SK-N-SH treated with all-trans-retinoic acid at 6 μM for 48 hours (cell line): Measurements from ENCODE around the gene MBNL3.

Source experiments
- BACH2 ChIP-seq: fragments of 250-450 bp; sonication (Bioruptor Pico); IDR thresholded peaks from 2 replicates; pipeline ENCODE4 v1.9.0; 2021; ENCODE audit warnings: mild to moderate bottlenecking, borderline replicate concordance
- ESRRG ChIP-seq: fragments of 250-450 bp; sonication (Bioruptor Pico); IDR thresholded peaks from 2 replicates; pipeline ENCODE4 v1.6.1; 2021; ENCODE audit warnings: mild to moderate bottlenecking
- PATZ1 ChIP-seq: fragments of 250-450 bp; sonication (Bioruptor Pico); IDR thresholded peaks from 2 replicates; pipeline ENCODE4 v1.8.0; 2020; ENCODE audit warnings: mild to moderate bottlenecking, moderate library complexity, borderline replicate concordance
- RARB ChIP-seq: fragments of 250-450 bp; sonication (Bioruptor Pico); IDR thresholded peaks from 2 replicates; pipeline ENCODE4 v1.8.0; 2021; ENCODE audit warnings: mild to moderate bottlenecking, moderate library complexity
- TCF4 ChIP-seq: fragments of 250-450 bp; sonication (Bioruptor Pico); IDR thresholded peaks from 2 replicates; pipeline ENCODE4 v1.8.0; 2021; ENCODE audit warnings: mild to moderate bottlenecking, moderate library complexity, borderline replicate concordance
- TOX ChIP-seq: fragments of 250-450 bp; sonication (Bioruptor Pico); IDR thresholded peaks from 2 replicates; pipeline ENCODE4 v1.8.0; 2021; ENCODE audit warnings: mild to moderate bottlenecking, moderate library complexity, borderline replicate concordance
- TSHZ2 ChIP-seq: fragments of 250-450 bp; sonication (Bioruptor Pico); IDR thresholded peaks from 2 replicates; pipeline ENCODE4 v1.5.0; 2020; ENCODE audit warnings: mild to moderate bottlenecking, moderate library complexity
- ZNF565 ChIP-seq: fragments of 450-650 bp; formaldehyde crosslinking; conservative IDR thresholded peaks from 2 replicates; pipeline ENCODE4 v1.5.0; 2020; ENCODE audit warnings: low read depth, mild to moderate bottlenecking, moderate library complexity
- ZNF70 ChIP-seq: fragments of 450-650 bp; formaldehyde crosslinking; IDR thresholded peaks from 2 replicates; pipeline ENCODE4 v1.5.0; 2020; ENCODE audit warnings: mild to moderate bottlenecking, moderate library complexity
- TF ChIP-seq, protein P1 (sequence below): fragments of 250-450 bp; sonication (Bioruptor Pico); IDR thresholded peaks from 2 replicates; pipeline ENCODE4 v1.5.1; 2020; ENCODE audit warnings: low read depth, mild to moderate bottlenecking, moderate library complexity

GRCh38 chrX:132474544-132475248, 14.1 kb downstream of the MBNL3 start:
- TF ChIP-seq TOX, result no peak
- no peak for TF ChIP-seq ZNF565 (CRISPR knock-in tag)
- no peak for TF ChIP-seq BACH2
- TF ChIP-seq RARB (CRISPR knock-in tag), result no peak
- TF ChIP-seq ZNF70 (CRISPR knock-in tag), result no peak
- TF ChIP-seq, protein P1, sequence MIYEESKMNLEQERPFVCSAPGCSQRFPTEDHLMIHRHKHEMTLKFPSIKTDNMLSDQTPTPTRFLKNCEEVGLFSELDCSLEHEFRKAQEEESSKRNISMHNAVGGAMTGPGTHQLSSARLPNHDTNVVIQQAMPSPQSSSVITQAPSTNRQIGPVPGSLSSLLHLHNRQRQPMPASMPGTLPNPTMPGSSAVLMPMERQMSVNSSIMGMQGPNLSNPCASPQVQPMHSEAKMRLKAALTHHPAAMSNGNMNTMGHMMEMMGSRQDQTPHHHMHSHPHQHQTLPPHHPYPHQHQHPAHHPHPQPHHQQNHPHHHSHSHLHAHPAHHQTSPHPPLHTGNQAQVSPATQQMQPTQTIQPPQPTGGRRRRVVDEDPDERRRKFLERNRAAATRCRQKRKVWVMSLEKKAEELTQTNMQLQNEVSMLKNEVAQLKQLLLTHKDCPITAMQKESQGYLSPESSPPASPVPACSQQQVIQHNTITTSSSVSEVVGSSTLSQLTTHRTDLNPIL, result no peak
- TF ChIP-seq PATZ1, result no peak
- TF ChIP-seq TCF4 (CRISPR knock-in tag), result no peak
- no peak for TF ChIP-seq TSHZ2
- TF ChIP-seq ESRRG (CRISPR knock-in tag), result no peak
